HEK293 (cell line): ENCODE data around the gene NISCH.

Experiments used
- ZNF274 ChIP-seq, 2 experiments: fragments of 200-500 bp in 1 of 2; fragments of 450-650 bp in 1 of 2; sonication (Bioruptor generic) in 1 of 2; formaldehyde crosslinking in 1 of 2; IDR thresholded peaks; 2 replicates each; pipeline versions ENCODE4 v1.5.1 to v1.6.1; 2014 to 2016; ENCODE audit warnings: borderline replicate concordance in 1 of 2, inconsistent platforms in 1 of 2, low read length in 1 of 2, missing biosample characterization in 1 of 2, missing genetic modification characterization in 1 of 2
- ZNF510 ChIP-seq: fragments of 450-650 bp; formaldehyde crosslinking; IDR thresholded peaks from 2 replicates; pipeline ENCODE4 v1.5.1; 2018; ENCODE audit warnings: mild to moderate bottlenecking, missing genetic modification characterization, missing biosample characterization; ENCODE audit not compliant: insufficient replicate concordance
- TF ChIP-seq, protein P1 (sequence below): fragments of 450-650 bp; formaldehyde crosslinking; IDR thresholded peaks from 2 replicates; pipeline ENCODE4 v1.5.1; 2016; ENCODE audit warnings: missing biosample characterization, missing genetic modification characterization, low read depth

DNA sequence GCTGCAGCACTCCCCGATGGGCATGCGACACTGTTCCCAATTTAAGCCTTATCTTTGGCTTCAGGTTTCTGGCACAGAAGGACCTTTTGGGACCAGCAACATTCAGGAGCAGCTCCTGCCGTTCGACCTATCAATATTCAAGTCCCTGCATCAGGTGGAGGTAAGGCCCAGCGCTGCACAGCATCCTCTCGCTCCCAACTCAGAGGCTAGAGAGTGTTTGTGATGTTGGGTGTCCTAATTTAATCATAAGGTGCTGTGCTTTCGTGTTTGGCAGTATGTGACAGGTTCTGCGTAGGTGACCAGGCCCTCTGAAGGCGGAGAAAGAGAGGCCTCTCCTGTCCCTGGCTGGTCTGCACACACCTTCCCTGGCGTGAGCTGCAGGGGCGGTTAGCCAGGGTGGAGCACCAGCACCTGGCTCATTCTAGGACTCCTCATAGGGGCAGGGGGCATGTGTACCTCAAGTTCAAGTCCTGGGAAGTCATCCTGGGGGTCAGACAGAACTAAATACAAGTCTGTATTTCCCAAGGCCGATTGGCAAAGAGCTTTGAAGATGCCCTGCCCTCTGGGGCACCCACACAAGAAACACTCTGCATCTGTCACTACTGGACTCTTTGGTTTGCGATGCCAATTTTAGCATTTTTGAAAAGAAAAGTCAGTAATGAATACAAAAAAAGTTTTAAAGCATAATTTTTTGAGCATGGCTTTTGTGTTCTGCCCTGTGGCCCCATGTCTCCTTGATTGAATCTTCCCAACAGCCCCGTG is 17.0 kb downstream of the NISCH start:
- TF ChIP-seq ZNF510 (tag by site-specific recombination) (no peak), ZNF274 (IDR thresholded peaks at IDR 0.05; ENCODE audit: low read length) (no peak), ZNF274 (tag by site-specific recombination; IDR thresholded peaks at IDR 0.05; ENCODE audit: borderline replicate concordance) (no peak)
- TF ChIP-seq, protein P1, sequence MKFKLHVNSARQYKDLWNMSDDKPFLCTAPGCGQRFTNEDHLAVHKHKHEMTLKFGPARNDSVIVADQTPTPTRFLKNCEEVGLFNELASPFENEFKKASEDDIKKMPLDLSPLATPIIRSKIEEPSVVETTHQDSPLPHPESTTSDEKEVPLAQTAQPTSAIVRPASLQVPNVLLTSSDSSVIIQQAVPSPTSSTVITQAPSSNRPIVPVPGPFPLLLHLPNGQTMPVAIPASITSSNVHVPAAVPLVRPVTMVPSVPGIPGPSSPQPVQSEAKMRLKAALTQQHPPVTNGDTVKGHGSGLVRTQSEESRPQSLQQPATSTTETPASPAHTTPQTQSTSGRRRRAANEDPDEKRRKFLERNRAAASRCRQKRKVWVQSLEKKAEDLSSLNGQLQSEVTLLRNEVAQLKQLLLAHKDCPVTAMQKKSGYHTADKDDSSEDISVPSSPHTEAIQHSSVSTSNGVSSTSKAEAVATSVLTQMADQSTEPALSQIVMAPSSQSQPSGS (tag by site-specific recombination) = no peak
